ENCODE results near the gene HNF1B. TPM values are rescaled to one million over a fixed set of nuclear protein-coding genes. Genes with fewer than 3 reads are reported as not detected.
"Not testable (repeated sequence)": the region's sequence is repeated elsewhere in the genome, so short reads cannot be mapped to it uniquely, and the experiment has no call there.

The HNF1B gene
- total RNA-seq, 1 experiment from 2014 or later, result not detected

DNA sequence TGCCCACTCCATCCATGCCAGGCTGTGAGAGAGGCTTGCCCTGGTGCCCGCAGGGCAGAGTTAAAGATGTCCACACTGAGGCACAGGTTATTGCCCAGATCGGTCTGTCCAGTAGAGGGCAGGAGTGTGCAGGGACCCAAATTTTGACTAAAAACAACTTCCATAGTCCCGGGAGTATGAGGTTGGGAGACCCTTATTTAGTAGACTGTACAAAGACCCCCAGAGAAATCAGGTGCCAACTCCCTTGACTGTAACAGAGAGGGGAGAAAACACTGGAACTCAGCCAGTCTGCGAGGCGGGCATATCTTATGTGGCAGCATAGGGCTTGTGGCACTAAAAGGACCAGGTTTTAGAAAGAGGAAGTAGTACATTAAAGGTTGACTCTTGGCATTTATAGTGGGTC is 43.4 kb downstream of the HNF1B start:
- DNase-seq (ENCODE audit: low read depth), result no peak

DNA sequence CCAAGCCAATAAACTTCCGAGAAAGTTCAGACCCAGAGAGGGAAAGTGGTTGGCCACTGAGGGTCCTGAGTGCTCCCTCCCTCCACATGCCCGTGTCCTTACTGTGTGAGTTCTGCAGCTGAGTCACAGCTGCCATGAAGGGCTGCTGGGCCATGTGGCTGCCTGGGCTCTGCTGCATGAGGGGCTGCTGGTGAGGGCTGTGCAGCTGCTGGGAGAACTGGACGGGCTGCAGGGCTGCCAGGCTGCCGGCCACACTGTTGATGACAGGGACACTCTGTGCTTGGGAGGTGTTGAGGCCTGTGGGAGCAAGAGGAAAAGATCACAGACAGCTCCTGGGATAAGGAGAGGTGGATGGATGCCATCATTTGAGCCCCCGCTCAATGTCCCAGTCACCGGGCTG is 44.0 kb downstream of the HNF1B start:
- no peak for DNase-seq (ENCODE audit: low read depth)

DNA sequence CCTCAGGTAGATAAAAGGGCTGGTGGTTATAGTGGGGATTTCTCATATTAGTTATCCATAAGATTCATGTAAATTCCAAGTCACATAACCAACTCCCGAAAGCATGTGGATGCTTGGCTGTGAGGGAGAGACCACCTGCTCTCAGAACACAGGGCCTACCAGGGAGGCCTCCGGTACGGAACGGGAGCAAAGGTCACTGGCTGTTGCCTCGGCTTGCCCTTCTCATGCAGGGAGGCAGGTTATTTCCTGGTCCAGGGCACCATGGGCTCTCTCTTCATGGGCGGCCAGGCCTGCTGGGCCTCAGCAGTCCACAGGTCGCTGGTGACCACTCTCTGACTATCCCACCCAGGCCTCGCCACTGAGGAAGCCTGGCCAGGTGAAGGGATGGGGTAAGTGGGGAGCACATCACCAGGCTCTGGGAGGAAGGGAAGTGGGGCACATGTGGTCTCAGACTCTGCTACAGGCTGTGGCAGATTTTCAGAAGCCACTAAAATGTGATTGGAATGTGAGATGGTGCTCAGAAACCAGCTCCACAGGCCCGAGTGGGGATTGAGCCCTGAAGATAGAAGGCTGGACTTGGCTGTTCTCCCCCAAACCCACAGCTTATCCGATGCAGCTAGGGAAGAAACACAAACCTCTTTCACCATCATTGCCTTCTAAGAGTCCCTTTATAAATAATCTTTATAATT is 45.4 kb downstream of the HNF1B start:
- no peak for DNase-seq (ENCODE audit: low read depth)

DNA sequence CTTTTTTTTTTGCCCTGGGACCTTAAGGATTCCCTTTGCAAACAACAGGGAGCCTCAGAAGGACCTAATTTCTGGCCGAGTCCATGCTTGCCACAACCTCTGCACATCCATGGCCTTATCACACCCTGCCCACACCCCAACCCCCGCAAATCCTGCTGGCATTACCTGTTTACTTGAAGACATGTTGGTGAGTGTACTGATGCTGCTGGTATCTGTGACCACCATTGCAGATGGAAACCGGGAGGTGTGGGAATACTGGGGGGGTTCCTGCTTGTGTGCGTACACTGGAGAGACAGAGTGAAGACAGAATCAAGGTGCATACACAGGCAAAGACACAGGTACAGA is 46.0 kb downstream of the HNF1B start:
- DNase-seq (ENCODE audit: low read depth), result no peak

DNA sequence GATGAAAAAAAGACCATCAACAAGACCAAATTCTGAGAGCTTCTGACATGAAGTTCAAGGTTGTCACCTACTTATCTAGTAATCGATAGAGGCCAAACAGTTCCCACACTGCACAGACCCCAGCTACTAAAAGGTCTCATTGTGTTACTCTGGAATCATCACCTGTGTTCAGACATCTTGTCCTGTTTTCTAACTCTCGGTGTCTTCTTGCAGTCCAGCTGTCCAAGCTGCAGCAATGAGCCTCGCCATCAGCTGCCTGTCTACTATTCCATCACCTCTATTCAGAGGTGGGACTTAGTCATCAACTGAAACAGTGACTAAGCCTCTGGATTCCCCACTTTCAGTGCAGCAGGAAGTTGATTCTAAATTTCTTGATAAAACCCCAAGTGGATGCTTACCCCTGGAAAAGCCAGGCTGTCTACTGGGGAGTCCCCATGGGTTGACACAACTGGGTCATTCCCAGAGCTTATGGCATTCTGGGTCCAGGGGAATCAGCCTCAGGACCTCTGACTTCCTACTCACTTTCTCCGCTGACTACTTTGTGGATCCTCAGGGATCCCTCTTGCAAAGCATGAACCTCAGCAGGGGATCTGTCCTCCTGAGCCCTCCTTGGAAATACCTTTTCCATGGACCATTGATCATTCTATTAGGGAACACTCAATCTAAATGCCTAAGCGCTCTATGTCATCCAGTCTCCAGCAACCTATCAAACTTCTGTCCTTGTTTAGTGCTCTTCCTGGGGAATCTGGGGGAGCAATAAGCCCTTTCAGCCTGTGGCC is 46.5 kb downstream of the HNF1B start:
- peak; percentile 46 for DNase-seq (ENCODE audit: low read depth)

DNA sequence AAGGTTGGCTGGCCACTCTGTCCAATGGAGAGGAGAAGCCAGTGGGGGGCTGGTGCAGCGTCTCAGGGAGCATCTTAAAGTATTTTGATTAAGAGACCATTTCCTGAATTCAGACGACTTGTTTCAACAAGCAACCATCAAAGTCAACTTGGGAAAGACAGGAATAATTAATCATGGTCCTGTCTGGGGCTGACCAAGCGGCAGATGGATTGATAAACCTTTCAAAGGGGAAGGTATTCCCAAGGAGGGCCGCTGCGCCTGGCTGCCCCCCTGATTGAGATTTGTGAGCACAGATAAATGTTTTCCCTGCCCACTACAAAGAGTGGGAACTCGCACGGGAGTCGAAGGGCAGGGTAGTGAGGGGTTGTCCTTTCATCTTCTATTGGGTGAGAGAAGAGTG is 47.5 kb downstream of the HNF1B start:
- DNase-seq (ENCODE audit: low read depth), result no peak

DNA sequence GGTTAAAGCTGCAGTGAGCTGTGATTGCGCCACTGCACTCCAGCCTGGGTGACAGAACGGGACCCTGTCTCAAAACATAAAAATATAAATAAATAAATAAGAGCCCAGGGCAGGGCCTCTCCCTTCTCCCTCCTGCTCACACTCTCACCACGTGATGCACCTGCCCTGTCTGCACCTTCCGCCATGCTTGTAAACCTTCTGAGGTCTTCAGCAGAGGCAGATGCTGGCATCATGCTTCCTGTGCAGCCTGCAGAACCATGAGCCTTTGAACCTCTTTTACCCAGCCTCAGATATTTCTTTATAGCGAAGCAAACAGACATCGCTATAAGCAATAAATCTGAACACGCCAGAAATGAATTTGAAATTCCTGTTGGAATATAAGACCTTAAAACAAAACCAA is 48.5 kb downstream of the HNF1B start:
- no peak for DNase-seq (ENCODE audit: low read depth)

DNA sequence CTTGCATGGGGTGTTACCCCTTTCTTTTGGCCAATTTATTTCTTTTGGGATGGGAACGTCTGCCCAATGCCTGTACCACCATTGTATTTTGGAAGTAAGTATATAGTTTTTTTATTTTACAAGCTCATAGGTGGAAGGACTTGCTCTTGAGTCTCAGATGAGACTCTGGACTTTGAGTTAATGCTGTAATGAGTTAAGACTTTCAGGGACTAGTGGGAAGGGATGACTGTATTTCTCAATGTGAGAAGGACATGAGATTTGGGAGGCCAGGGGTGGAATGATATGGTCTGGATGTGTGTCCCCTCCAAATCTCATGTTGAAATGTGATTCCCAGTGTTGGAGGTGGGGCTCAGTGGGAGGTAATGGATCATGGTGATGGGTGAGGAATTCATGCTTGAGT is 49.1 kb downstream of the HNF1B start:
- no peak for DNase-seq (ENCODE audit: low read depth)

DNA sequence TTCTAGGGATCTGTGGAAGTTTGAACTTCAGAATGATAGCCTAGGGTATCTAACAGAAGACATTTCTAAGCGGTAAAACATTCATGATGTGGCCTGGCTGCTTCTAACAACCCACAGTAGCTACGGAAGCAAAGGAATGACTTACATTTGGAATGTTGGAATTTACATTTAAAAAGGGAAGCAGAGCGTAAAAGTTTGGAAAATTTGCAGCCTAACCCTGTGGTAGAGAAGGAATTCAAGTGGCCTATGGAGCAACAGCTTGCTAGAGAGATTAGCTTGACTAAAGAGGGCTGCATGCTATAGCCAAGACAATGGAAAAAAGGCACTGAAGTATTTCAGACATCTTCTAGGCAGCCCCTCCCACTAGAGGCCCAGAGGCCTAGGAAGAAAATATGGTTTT is 50.1 kb downstream of the HNF1B start:
- no peak for DNase-seq (ENCODE audit: low read depth)

DNA sequence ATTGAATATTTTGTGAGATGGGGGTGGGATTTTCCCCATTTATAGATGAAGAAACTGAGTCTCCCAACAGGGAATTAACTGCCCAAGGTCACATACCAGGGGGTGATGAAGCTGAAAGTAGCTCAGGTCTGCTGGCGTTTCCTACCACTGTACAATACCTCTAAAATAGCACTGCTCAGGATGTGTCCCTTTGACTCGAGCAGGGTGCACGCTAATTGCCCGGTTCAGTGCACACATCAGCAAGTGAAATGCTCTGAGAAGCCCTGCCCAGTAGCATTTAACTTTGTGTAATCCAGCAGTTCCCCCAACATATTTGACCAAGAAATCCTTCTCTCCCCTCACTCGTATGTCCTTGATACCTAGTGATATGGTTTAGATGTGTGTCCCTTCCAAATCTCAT is 51.5 kb downstream of the HNF1B start:
- DNase-seq (ENCODE audit: low read depth), result no peak

DNA sequence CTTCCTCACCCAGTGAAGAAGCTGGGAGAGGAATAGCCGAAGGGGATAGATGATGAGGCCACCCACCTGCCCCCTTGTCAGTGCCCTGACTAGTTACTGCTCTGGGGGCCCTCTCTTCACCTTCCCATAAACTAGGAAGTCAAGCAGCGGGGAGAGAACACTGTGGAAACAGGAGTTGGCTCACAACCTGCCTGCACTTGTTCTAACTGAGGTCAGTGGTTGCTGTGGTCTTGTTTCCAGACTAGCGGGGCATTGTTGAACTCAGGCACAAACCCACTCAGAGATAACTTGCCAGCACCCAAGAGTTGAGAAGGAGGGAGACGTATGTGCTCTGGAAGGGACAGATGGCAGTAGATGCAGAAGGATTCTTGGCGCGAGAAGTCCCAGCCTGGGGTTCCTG is 53.1 kb downstream of the HNF1B start:
- no peak for DNase-seq (ENCODE audit: low read depth)

DNA sequence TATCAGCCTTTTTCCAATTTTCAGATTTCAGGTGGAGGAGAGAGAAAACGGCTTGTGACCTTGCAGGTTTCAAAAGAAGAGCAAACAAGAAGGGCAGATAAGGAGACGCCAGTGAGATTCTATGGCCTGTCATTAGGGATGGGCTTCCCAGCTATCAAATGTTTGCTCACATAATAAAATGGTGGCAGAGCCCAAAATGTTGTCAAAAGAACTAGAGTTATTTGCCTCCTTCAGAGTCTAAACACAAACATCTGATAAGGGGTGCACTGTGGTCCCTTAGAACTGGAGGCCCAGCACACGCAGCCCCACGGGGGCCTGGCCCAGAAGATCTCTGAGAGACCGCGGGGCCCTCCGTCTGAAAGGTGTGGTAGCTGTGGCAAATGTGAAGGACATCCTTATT is 55.5 kb downstream of the HNF1B start:
- no peak for DNase-seq (ENCODE audit: low read depth)

DNA sequence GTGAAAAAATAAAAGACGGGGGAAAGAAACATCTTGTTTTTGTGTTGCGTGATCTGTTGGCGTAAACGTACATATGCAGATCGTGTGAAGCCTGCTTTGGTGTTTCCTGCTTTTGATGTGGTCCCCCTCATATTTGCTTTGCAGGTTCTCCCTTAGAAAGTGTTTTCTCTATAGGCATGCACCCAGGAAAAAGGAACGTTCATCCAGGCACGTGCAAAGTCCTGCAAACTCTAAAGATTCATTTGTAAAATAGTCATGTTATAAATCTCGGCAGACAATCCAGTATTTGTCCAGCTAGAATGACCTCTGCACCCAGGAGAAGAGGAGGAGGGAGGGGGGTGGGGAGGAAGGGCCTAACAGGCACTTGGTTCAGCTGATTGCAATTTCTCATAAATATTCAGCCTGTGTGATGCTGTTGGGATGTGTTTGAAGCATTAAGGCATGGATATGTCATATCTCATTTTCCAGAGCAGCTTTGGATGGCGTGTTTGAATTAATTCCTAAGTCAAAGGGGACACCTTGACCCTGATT is 61.3 kb downstream of the HNF1B start:
- DNase-seq (ENCODE audit: low read depth), result no peak

DNA sequence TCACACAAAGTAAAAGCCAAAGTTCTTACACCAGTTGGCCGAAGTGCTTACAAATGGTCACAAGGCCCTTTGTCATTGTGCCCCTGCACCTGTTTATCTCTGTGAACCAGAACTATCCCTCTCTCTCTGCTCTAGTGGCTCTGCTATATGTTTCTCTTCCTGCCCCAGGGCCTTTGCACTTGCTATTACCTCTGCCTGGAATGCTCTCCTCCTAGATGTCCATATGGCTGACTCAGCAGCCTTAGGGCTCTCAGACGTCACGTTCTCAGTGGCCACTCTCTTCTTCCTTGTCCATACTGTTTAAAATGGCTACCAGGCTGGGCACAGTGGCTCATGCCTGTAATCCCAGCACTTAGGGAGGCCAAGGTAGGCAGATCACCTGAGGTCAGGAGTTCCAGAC is 62.9 kb downstream of the HNF1B start:
- no peak for DNase-seq (ENCODE audit: low read depth)

DNA sequence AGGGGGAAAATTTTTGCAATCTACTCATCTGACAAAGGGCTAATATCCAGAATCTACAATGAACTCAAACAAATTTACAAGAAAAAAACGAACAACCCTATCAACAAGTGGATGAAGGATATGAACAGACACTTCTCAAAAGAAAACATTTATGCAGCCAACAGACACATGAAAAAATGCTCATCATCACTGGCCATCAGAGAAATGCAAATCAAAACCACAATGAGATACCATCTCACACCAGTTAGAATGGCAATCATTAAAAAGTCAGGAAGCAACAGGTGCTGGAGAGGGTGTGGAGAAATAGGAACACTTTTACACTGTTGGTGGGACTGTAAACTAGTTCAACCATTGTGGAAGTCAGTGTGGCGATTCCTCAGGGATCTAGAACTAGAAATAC is 64.9 kb downstream of the HNF1B start:
- not testable (repeated sequence) for DNase-seq (ENCODE audit: low read depth)

DNA sequence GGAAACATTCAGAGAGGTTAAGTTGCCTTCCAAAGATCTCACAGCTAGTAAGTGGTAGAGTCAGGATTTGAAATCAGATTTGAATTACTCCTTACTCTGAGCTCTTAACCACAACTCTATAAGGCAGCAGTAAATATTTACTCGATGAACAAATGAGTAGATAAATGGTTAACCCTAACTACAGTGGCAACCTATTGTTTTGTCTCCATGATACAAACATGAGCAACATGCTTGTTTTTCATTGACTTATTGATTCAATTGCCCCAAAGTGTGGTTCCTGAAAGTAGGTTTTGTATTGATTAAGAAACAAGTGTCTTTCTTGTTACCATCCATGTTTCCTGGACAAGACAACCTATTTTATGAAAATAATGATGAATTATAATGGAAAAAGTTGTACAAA is 66.8 kb downstream of the HNF1B start:
- DNase-seq (ENCODE audit: low read depth), result no peak

DNA sequence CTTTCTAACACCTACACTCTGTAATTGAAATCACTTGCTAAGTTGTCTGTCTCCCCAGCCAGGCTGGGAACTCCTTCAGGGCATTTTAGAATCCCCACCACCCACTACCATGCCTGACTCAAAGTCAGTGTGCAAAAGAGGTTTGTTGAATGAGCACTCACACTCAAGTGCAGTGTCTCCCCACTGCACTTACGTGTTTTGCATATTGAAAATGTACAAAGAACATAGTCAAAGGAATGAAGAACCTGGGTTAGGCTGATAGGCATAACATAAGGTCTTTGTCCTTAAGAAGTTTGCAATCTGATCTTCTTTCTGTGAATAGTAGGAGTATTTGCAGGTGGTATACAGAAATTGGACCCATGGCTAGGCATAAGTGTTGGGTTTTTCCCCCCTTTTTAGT is 67.8 kb downstream of the HNF1B start:
- no peak for DNase-seq (ENCODE audit: low read depth)

DNA sequence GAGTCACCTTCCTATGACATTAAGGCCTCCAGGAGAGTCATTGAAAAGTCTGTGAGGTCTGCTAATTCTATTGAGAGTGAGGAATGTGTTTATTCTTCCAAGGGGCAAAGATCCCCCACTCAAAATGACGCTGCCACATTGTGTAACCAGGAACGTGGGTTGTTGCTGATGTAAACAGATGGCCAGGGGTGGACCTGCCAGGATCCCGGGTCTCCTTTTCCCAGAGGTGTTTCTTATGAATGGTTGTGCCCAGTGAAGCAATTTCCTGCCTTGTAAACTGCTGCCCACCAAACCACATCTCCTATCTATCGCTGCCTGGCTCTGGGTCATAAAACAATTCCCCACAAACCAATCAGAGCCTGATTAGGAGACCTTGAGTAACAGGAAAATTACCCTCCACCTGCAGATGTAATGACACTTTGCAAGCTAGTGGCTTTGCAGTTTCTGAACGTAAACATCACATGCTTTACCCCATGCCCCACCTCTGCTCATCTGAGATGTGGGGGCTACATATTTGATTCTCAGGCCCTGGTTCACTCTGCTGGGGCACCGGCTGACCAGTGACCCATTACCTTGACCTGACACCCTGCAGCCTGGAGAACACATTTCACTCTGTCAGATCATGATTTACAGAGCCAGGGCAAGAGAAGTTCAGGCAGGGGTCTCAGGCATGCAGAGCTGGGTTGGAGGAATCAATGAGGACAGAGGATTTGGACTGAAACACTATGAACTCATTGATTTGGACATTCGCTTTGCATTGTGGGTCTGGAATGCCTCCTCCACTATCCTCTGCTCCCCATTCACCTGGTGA is 68.5 kb downstream of the HNF1B start:
- no peak for DNase-seq (ENCODE audit: low read depth)

DNA sequence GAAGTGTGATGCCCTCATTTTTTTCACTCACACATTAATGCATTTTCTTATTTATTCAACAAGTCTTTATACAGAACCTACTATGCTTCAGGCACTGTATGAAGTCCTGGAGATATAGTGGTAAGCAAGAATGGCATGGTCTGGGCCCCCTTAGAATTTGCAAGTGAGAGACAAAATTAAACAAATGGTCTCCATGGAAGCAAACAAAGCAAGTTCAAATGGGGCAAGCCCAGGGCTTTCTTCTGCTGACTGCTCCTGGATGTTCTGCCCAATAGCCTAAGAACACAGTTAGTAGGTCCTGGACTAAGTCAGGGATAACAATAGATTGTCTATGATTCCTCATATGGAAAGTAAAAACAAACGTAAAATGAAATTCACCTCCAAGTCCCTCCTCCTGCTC is 70.3 kb downstream of the HNF1B start:
- no peak for DNase-seq (ENCODE audit: low read depth)

DNA sequence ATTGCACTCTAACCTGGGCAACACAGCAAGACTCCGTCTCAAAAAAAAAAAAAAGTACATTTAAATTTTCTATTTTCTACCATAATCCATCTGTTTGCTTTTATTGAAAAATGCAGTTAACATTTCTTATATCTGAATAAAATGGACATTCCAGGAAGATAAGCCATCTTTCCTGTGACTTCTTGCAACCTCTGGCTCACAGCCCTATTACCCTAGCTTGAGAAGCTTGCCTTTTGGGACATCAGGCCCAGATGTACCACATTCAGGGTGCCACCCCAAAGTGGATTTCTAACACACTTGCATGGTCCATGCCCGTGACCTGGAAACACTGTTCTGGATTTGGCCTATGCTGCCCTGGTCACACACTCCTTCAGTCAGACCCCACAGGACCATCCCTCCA is 71.5 kb downstream of the HNF1B start:
- no peak for DNase-seq (ENCODE audit: low read depth)

DNA sequence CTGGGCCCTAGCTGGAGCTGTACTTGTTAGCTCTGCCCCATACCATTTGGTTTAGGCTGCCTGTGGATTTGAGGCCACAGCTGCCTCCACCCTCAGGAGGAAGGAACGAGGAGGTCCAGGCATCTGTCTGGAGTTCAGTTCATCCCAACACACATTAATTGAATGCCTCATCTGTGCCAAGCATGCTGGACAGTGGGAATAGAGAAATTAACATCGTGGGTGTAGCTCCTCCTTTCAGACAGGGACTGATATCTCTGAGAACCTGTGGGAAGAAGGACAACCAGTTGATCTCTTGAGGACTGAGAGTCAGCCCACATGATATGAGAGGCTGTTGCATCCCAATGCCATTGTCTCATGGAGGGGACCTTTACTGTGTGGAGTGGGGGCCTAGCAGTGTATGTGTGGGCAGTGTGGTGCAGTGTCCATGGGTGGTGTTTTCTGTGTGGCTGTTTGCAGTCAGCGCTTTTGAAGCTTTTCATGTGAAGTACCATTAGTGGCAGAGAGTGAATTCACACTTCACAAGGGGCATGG is 72.2 kb downstream of the HNF1B start:
- DNase-seq (ENCODE audit: low read depth), result peak; percentile 19
